Measurements from ENCODE around the gene NDC80.
A peak's percentile ranks its signal among the peaks of the same experiment; 100 is the strongest.

Gene NDC80

GRCh38 chr18:2557536-2557935 lies 13.8 kb upstream of the NDC80 start:
- DNase-seq (ENCODE audit: low read depth in 1 of 2, low spot score in 1 of 2), result no peak

- DNase-seq (ENCODE audit: low read depth in 1 of 2, low spot score in 1 of 2), result no peak
These were observed 12.1 kb upstream of the NDC80 start for GRCh38 chr18:2559249-2559648.

- DNase-seq (ENCODE audit: low read depth in 1 of 2, low spot score in 1 of 2), result no peak
These were observed 7.0 kb upstream of the NDC80 start for GRCh38 chr18:2564373-2564772.

- DNase-seq (ENCODE audit: low read depth in 1 of 2, low spot score in 1 of 2), result no peak
These were observed 3.2 kb upstream of the NDC80 start for GRCh38 chr18:2568129-2568528.

- DNase-seq (ENCODE audit: low read depth in 1 of 2, low spot score in 1 of 2), result no peak
These were observed 2.8 kb upstream of the NDC80 start for GRCh38 chr18:2568605-2569004.

- no peak for DNase-seq (ENCODE audit: low read depth in 1 of 2, low spot score in 1 of 2)
These were observed 1.8 kb upstream of the NDC80 start for GRCh38 chr18:2569338-2570207.

- DNase-seq (ENCODE audit: low read depth in 1 of 2, low spot score in 1 of 2), result peak in 1 of 2 donors; percentile 39
These were observed 571 bp upstream of the NDC80 start for GRCh38 chr18:2570772-2571199.

- no peak for DNase-seq (ENCODE audit: low read depth in 1 of 2, low spot score in 1 of 2)
These were observed 813 bp downstream of the NDC80 start for GRCh38 chr18:2572171-2572569.

GRCh38 chr18:2572892-2573291 lies 1.5 kb downstream of the NDC80 start:
- no peak for DNase-seq (ENCODE audit: low read depth in 1 of 2, low spot score in 1 of 2)

GRCh38 chr18:2573408-2573807 lies 2.1 kb downstream of the NDC80 start:
- no peak for DNase-seq (ENCODE audit: low read depth in 1 of 2, low spot score in 1 of 2)

GRCh38 chr18:2587788-2588187 lies 16.4 kb downstream of the NDC80 start:
- DNase-seq (ENCODE audit: low read depth in 1 of 2, low spot score in 1 of 2), result no peak

- no peak for DNase-seq (ENCODE audit: low read depth in 1 of 2, low spot score in 1 of 2)
These were observed 17.4 kb downstream of the NDC80 start for GRCh38 chr18:2588666-2589344.

- no peak for DNase-seq (ENCODE audit: low read depth in 1 of 2, low spot score in 1 of 2)
These were observed 18.1 kb downstream of the NDC80 start for GRCh38 chr18:2589345-2590068.

- no peak for DNase-seq (ENCODE audit: low read depth in 1 of 2, low spot score in 1 of 2)
These were observed 18.9 kb downstream of the NDC80 start for GRCh38 chr18:2590303-2590702.

GRCh38 chr18:2597639-2598038 lies 26.3 kb downstream of the NDC80 start:
- no peak for DNase-seq (ENCODE audit: low read depth in 1 of 2, low spot score in 1 of 2)

GRCh38 chr18:2602844-2603243 lies 31.5 kb downstream of the NDC80 start:
- DNase-seq (ENCODE audit: low read depth in 1 of 2, low spot score in 1 of 2), result no peak

GRCh38 chr18:2606335-2606734 lies 35.0 kb downstream of the NDC80 start:
- no peak for DNase-seq (ENCODE audit: low read depth in 1 of 2, low spot score in 1 of 2)

- DNase-seq (ENCODE audit: low read depth in 1 of 2, low spot score in 1 of 2), result no peak
These were observed 38.2 kb downstream of the NDC80 start for GRCh38 chr18:2609604-2610003.

GRCh38 chr18:2610549-2610948 lies 39.2 kb downstream of the NDC80 start:
- DNase-seq (ENCODE audit: low read depth in 1 of 2, low spot score in 1 of 2), result no peak

- DNase-seq (ENCODE audit: low read depth in 1 of 2, low spot score in 1 of 2), result no peak
These were observed 41.6 kb downstream of the NDC80 start for GRCh38 chr18:2612996-2613395.

- no peak for DNase-seq (ENCODE audit: low read depth in 1 of 2, low spot score in 1 of 2)
These were observed 46.1 kb downstream of the NDC80 start for GRCh38 chr18:2617401-2617998.
